SK-N-MC (cell line): ENCODE measurements around the gene SELP.

Experiments used
- EZH2 ChIP-seq: fragments of 200-600 bp; sonication (generic); IDR thresholded peaks from one replicate; pipeline ENCODE4 v1.6.1; 2017; ENCODE audit warnings: antibody characterized with exemption
- FOXP2 ChIP-seq: optimal IDR thresholded peaks from 2 replicates; pipeline ENCODE3; 2011; ENCODE audit warnings: mild to moderate bottlenecking, moderate library complexity; ENCODE audit not compliant: insufficient read depth; ENCODE audit errors: extremely low read length, control extremely low read depth
- POLR2AphosphoS5 ChIP-seq: IDR thresholded peaks from 2 replicates; pipeline ENCODE4 v1.6.1; 2012; ENCODE audit warnings: mild to moderate bottlenecking, low read depth, low read length, borderline replicate concordance

GRCh38 chr1:169563019-169563615 lies 66.8 kb downstream of the SELP start:
- TF ChIP-seq POLR2AphosphoS5 (no peak), EZH2 (no peak), FOXP2 (no peak)
